ENCODE measurements around the gene FAAP100.

FAAP100 gene

DNA sequence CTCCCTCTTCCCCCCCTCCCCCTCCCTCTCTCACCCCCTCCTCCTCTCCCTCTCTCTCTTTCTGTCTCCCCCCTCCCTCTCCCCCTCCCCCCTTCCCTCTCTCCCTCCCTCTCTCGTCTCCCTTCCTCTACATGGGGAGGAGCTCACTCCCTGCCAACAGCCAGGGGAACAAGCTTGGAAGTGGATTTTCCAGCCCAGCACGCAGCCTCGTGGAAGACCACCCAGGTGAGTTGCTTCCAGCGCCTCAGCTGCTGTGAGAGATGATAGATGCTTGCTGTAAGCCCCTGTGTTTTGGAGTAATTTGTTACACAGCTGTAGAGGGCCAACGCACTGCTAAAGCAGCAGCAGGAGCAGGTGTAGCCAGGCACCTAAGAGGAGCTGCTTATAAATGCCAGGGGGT, 60.4 kb downstream of the FAAP100 start:
- TF ChIP-seq, protein P1, sequence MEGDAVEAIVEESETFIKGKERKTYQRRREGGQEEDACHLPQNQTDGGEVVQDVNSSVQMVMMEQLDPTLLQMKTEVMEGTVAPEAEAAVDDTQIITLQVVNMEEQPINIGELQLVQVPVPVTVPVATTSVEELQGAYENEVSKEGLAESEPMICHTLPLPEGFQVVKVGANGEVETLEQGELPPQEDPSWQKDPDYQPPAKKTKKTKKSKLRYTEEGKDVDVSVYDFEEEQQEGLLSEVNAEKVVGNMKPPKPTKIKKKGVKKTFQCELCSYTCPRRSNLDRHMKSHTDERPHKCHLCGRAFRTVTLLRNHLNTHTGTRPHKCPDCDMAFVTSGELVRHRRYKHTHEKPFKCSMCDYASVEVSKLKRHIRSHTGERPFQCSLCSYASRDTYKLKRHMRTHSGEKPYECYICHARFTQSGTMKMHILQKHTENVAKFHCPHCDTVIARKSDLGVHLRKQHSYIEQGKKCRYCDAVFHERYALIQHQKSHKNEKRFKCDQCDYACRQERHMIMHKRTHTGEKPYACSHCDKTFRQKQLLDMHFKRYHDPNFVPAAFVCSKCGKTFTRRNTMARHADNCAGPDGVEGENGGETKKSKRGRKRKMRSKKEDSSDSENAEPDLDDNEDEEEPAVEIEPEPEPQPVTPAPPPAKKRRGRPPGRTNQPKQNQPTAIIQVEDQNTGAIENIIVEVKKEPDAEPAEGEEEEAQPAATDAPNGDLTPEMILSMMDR (IDR thresholded peaks at IDR 0.05): no peak
- DNase-seq (ENCODE audit: low spot score): no peak
- no peak overlapping the region for H3K4me3 ChIP-seq
- no peak overlapping the region for H3K27ac ChIP-seq

DNA sequence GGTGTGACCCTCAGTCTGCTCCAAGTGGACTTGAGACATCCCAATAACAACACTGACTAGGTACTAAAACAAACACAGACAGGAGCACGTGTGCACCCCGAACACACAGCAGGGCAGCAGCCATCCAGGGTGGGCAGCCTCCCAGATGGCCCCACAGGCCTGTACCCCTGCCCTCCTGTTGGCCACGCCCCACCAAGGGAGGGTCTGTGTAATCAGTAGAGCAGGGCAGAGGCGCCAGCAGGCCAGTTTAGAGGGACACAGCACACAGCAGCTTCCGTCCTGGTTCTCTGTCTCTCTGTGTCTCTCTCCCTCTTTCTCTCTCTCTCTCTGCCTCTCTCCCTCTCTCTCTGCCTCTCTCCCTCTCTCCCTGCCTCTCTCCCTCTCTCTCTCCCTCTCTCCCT, 61.0 kb downstream of the FAAP100 start:
- H3K27ac ChIP-seq: no peak overlapping the region
- TF ChIP-seq, protein P1 (IDR thresholded peaks at IDR 0.05): no peak
- DNase-seq (ENCODE audit: low spot score): no peak
- H3K4me3 ChIP-seq: no peak overlapping the region

DNA sequence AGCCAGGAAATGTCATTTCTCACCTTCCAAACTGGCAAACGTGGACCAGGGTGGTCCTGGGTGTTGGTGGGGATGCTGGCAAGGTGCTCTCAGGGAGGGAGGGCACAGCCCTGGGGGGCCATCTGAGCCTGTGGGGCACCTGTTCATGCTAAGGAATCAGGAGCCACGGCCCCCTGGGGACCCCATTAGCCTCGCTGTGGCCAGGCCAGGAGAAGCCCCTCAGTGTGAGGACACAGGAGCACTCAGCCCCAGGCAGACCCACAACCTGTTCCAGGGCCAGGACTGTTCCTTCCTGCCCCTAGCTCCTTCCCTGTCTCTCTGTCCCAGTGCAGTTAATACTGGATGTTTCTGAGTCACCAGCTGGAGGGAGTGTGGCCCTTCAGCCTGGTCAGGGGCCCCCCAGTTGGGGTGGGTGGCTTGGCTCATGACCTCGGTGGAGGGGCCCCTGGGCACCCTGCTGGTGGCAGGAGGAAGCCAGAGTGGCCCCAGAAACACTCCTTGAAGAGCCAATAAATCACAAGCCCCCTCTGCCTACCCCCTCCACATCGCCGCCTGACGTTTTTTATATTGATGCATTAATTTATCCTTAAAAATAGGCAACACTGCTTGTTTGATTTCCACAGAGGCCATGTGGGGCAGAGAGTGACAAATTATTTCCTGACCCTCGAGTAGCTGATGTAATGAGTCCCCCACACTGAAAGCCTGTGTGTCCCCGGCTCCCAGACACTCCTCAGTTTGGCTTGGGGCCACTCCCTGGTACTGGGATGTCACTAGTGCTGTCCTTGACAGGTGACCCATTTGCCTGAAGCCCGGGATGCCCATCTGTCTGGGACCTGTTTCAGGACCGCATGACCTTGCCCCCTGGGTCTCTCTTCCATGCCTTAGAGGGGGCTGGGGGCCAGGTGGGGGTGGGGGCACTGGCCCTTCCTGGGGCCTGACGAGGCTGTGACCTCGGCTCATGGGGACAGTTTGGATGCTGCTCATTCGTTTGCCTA, 61.9 kb downstream of the FAAP100 start:
- Histone ChIP-seq H3K27ac (no peak overlapping the region), H3K4me3 (no peak overlapping the region)
- DNase-seq (ENCODE audit: low spot score): no peak
- TF ChIP-seq, protein P1 (IDR thresholded peaks at IDR 0.05): no peak

Measured in coronary artery (tissue), 2 donors.